ENCODE measurements around the gene AKAP8L.

AKAP8L gene

DNA sequence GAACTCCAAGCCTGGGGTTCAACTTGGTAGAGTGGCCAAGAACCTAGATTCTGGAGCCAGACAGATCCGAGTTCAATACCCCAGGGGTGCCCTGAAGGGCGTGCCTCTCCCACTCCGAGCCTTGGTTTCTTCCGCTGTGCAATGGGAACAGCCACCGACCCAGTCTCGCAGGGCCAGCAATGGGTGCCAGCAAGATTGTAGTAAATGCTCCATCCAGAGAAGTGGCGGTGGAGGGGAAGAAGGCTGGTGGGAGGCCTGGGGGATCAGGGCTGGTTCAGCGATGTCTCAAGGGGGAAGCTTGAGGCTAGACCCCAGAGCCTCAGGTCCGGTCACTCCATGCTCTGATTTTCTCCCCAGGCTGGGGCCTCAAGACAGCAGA is 26.4 kb upstream of the AKAP8L start:
- Histone ChIP-seq H2AK5ac (ENCODE audit: low read length) (no peak overlapping the region), H4K8ac (ENCODE audit: low read depth, low read length) (no peak overlapping the region), H3K18ac (ENCODE audit: low read length) (no peak overlapping the region), H2BK15ac (replicated peaks; ENCODE audit: low read depth) (no peak overlapping the region), H3K23ac (ENCODE audit: low read length) (no peak overlapping the region), H3K27me3 (ENCODE audit: insufficient read depth, low read length, poor library complexity) (no peaks in the 10 kb centered on the region), H3K79me2 (ENCODE audit: control insufficient read depth, insufficient read depth, low read length) (no peaks in the 10 kb centered on the region), H3K4me1 (ENCODE audit: control insufficient read depth, low read depth, low read length) (peaks cover 3% of the 10 kb centered on the region), H3K79me1 (ENCODE audit: low read length) (no peaks in the 10 kb centered on the region), H4K5ac (ENCODE audit: low read length) (no peak overlapping the region), H3K4me2 (ENCODE audit: low read length) (no peak overlapping the region), H3K4me3 (ENCODE audit: low read length) (no peak overlapping the region), H3K4ac (ENCODE audit: low read depth, low read length) (no peak overlapping the region), H3K9ac (ENCODE audit: low read length) (no peak overlapping the region), H3K56ac (ENCODE audit: low read length) (no peak overlapping the region), H3K36me3 (ENCODE audit: control insufficient read depth, insufficient read depth, low read length) (no peaks in the 10 kb centered on the region), H2BK120ac (ENCODE audit: low read depth, low read length) (no peak overlapping the region), H2BK5ac (ENCODE audit: low read length) (no peak overlapping the region), H3K27ac (ENCODE audit: low read depth, low read length) (no peak overlapping the region)
- no peak for DNase-seq
- no CpG with 5 or more reads among the region's 9 CpGs for WGBS (ENCODE audit: extremely low coverage, insufficient coverage, low lambda C conversion rate)

DNA sequence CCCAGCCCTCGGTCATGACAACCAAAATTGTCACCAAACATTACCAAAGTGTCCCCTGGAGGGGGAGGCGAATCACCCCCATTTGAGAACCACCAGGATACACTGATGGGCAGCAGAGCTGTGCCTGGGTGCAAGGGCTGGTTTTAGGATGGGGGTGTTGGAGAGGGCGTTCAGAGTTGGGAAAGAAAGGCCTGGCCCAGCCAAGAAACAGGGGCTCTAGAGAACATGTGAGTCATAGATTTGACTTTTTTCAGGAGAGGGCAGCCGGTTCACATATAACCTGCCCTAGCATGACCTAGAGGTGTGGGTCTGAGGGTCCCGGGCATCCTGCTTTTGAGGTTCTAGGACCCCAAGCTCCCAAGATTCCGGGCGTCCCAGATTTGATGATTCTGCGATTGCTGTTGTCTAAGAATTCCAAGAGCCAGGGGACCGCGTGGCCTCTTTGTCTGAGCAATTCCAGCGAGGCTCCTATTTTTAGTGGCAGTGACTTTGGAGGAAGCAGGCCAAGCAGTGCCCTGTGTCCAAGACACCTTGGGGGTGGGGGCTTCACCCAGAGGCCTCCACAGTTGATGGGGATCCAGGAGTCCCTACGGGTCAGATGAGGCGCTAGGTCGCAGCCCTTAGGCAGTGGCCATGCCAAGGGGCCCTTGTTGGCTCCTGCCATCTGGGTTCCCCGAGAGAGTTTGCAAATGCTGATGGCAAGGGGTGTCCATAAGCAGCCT is 25.9 kb upstream of the AKAP8L start:
- no peaks in the 10 kb centered on the region for H3K79me2 ChIP-seq (ENCODE audit: control insufficient read depth, insufficient read depth, low read length)
- no peak overlapping the region for H2BK120ac ChIP-seq (ENCODE audit: low read depth, low read length)
- H3K27me3 ChIP-seq (ENCODE audit: insufficient read depth, low read length, poor library complexity) = no peaks in the 10 kb centered on the region
- H3K4me3 ChIP-seq (ENCODE audit: low read length) = no peak overlapping the region
- DNase-seq = no peak
- no peak overlapping the region for H2BK5ac ChIP-seq (ENCODE audit: low read length)
- no peaks in the 10 kb centered on the region for H3K36me3 ChIP-seq (ENCODE audit: control insufficient read depth, insufficient read depth, low read length)
- no peak overlapping the region for H3K9ac ChIP-seq (ENCODE audit: low read length)
- no CpG with 5 or more reads among the region's 15 CpGs for WGBS (ENCODE audit: extremely low coverage, insufficient coverage, low lambda C conversion rate)
- no peak overlapping the region for H2BK15ac ChIP-seq (replicated peaks; ENCODE audit: low read depth)
- no peak overlapping the region for H3K18ac ChIP-seq (ENCODE audit: low read length)
- no peak overlapping the region for H4K5ac ChIP-seq (ENCODE audit: low read length)
- peaks cover 3% of the 10 kb centered on the region for H3K4me1 ChIP-seq (ENCODE audit: control insufficient read depth, low read depth, low read length)
- H4K8ac ChIP-seq (ENCODE audit: low read depth, low read length) = no peak overlapping the region
- no peak overlapping the region for H2AK5ac ChIP-seq (ENCODE audit: low read length)
- no peak overlapping the region for H3K27ac ChIP-seq (ENCODE audit: low read depth, low read length)
- H3K4me2 ChIP-seq (ENCODE audit: low read length) = no peak overlapping the region
- H3K79me1 ChIP-seq (ENCODE audit: low read length) = no peaks in the 10 kb centered on the region
- H3K56ac ChIP-seq (ENCODE audit: low read length) = no peak overlapping the region
- no peak overlapping the region for H3K4ac ChIP-seq (ENCODE audit: low read depth, low read length)
- H3K23ac ChIP-seq (ENCODE audit: low read length) = no peak overlapping the region

DNA sequence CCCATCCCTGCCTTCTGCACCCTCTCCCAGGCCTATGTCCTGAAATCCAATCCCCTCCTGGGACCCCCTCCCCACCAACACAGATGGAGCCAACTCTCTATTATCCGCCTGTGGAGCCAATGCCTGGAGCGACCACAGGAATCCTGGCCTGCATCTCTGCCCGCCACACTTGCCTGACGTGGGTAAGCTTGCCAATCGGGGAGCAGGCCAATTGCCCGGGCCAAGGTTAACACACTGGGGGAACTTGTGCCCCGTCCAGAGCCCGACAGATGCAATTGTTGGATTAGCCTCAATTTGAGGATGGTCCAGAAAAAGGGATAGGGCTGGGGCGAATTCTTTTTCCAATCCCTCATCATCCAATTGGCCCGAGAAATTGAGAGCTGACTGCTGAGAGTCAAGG is 25.1 kb upstream of the AKAP8L start:
- WGBS (ENCODE audit: extremely low coverage, insufficient coverage, low lambda C conversion rate) = no CpG with 5 or more reads among the region's 10 CpGs
- Histone ChIP-seq H3K18ac (ENCODE audit: low read length) (no peak overlapping the region), H3K27me3 (ENCODE audit: insufficient read depth, low read length, poor library complexity) (no peaks in the 10 kb centered on the region), H3K79me1 (ENCODE audit: low read length) (no peaks in the 10 kb centered on the region), H2BK15ac (replicated peaks; ENCODE audit: low read depth) (no peak overlapping the region), H2AK5ac (ENCODE audit: low read length) (no peak overlapping the region), H2BK120ac (ENCODE audit: low read depth, low read length) (no peak overlapping the region), H4K5ac (ENCODE audit: low read length) (no peak overlapping the region), H3K9ac (ENCODE audit: low read length) (no peak overlapping the region), H3K56ac (ENCODE audit: low read length) (no peak overlapping the region), H2BK5ac (ENCODE audit: low read length) (no peak overlapping the region), H3K4me3 (ENCODE audit: low read length) (no peak overlapping the region), H3K4ac (ENCODE audit: low read depth, low read length) (no peak overlapping the region), H3K23ac (ENCODE audit: low read length) (no peak overlapping the region), H3K4me2 (ENCODE audit: low read length) (no peak overlapping the region), H4K8ac (ENCODE audit: low read depth, low read length) (no peak overlapping the region), H3K79me2 (ENCODE audit: control insufficient read depth, insufficient read depth, low read length) (no peaks in the 10 kb centered on the region), H3K27ac (ENCODE audit: low read depth, low read length) (no peak overlapping the region), H3K36me3 (ENCODE audit: control insufficient read depth, insufficient read depth, low read length) (no peaks in the 10 kb centered on the region), H3K4me1 (ENCODE audit: control insufficient read depth, low read depth, low read length) (peaks cover 2% of the 10 kb centered on the region)
- no peak for DNase-seq

DNA sequence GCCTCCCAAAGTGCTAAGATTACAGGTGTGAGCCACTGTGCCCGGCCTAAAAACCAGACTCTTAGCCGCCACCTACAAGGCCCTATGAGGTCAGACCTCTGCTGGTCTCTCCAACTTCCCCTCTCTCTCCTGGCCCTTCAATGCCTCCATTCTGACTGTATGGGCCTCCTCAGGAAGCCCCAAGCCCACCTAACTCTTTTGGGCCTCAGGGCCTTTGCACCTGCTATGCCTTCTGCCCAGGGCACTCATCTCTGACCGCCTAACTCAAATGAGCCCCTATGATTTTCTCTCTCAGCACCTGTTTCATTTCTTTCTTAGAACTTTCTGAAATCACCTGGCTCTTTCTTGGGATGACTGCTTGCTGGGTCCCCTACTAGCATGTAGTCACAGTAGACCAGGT is 24.5 kb upstream of the AKAP8L start:
- WGBS (ENCODE audit: extremely low coverage, insufficient coverage, low lambda C conversion rate) = no CpG with 5 or more reads among the region's 3 CpGs

DNA sequence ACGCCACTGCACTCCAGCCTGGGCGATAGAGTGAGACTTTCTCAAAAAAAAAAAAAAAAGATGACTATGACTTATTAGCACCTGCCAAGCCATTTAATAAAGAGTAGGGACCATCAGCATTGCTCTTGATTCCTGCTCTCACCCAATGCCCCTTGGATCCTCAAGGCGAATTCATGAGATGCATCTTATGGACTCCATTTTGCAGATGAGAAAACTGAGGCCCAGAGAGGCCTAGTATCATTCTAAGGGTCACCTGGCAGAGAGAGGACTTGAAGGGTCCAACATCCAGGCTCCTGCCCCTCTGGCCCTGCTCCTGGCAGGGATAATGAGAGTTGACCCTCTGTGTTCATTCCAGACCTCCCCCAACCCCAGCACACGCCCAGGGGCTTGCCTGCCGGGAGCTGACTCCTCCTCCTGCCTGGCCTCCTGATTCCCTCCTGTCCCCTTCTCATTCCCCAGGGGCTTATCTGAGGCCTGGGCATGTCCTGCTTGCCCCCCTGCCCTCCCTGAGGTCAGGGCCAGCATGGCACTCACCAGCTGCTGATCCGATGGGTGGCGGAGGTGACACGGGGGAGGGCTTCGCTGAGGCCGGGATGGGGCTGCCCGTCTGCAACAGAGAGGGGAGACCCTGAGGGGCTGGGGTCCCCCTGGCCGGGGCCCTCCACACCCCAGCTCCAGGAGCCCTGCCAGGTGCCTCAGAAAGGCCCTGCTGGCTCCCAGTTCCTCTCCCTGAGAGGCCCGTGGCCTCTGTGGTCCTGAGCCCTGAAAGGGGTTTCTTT is 23.5 kb upstream of the AKAP8L start:
- Histone ChIP-seq H3K27me3 (ENCODE audit: insufficient read depth, low read length, poor library complexity) (no peaks in the 10 kb centered on the region), H3K23ac (ENCODE audit: low read length) (no peak overlapping the region), H3K4me3 (ENCODE audit: low read length) (no peak overlapping the region), H3K4ac (ENCODE audit: low read depth, low read length) (no peak overlapping the region), H3K79me2 (ENCODE audit: control insufficient read depth, insufficient read depth, low read length) (no peaks in the 10 kb centered on the region), H3K4me1 (ENCODE audit: control insufficient read depth, low read depth, low read length) (no peaks in the 10 kb centered on the region), H3K9ac (ENCODE audit: low read length) (no peak overlapping the region), H2BK120ac (ENCODE audit: low read depth, low read length) (no peak overlapping the region), H3K79me1 (ENCODE audit: low read length) (no peaks in the 10 kb centered on the region), H4K8ac (ENCODE audit: low read depth, low read length) (no peak overlapping the region), H2AK5ac (ENCODE audit: low read length) (no peak overlapping the region), H2BK5ac (ENCODE audit: low read length) (no peak overlapping the region), H3K36me3 (ENCODE audit: control insufficient read depth, insufficient read depth, low read length) (no peaks in the 10 kb centered on the region), H4K5ac (ENCODE audit: low read length) (no peak overlapping the region), H3K27ac (ENCODE audit: low read depth, low read length) (no peak overlapping the region), H3K56ac (ENCODE audit: low read length) (no peak overlapping the region), H3K4me2 (ENCODE audit: low read length) (no peak overlapping the region), H2BK15ac (replicated peaks; ENCODE audit: low read depth) (no peak overlapping the region), H3K18ac (ENCODE audit: low read length) (no peak overlapping the region)
- no CpG with 5 or more reads among the region's 13 CpGs for WGBS (ENCODE audit: extremely low coverage, insufficient coverage, low lambda C conversion rate)
- DNase-seq = no peak

More for the DNA sequence above, 24.5 kb upstream of the AKAP8L start:
- Histone ChIP-seq H3K27me3 (ENCODE audit: insufficient read depth, low read length, poor library complexity) (no peaks in the 10 kb centered on the region), H2BK120ac (ENCODE audit: low read depth, low read length) (no peak overlapping the region), H3K18ac (ENCODE audit: low read length) (no peak overlapping the region), H3K9ac (ENCODE audit: low read length) (no peak overlapping the region), H3K36me3 (ENCODE audit: control insufficient read depth, insufficient read depth, low read length) (no peaks in the 10 kb centered on the region), H3K4me1 (ENCODE audit: control insufficient read depth, low read depth, low read length) (no peaks in the 10 kb centered on the region), H4K8ac (ENCODE audit: low read depth, low read length) (no peak overlapping the region), H3K27ac (ENCODE audit: low read depth, low read length) (no peak overlapping the region), H3K4me2 (ENCODE audit: low read length) (no peak overlapping the region), H4K5ac (ENCODE audit: low read length) (no peak overlapping the region), H3K79me2 (ENCODE audit: control insufficient read depth, insufficient read depth, low read length) (no peaks in the 10 kb centered on the region), H2BK5ac (ENCODE audit: low read length) (no peak overlapping the region), H3K79me1 (ENCODE audit: low read length) (no peaks in the 10 kb centered on the region), H3K23ac (ENCODE audit: low read length) (no peak overlapping the region), H2AK5ac (ENCODE audit: low read length) (no peak overlapping the region), H3K4ac (ENCODE audit: low read depth, low read length) (no peak overlapping the region), H2BK15ac (replicated peaks; ENCODE audit: low read depth) (no peak overlapping the region), H3K4me3 (ENCODE audit: low read length) (no peak overlapping the region), H3K56ac (ENCODE audit: low read length) (no peak overlapping the region)
- no peak for DNase-seq
